Osteoblast (primary cell): ENCODE data around the gene SNTG2. TPM values are rescaled to one million over a fixed set of nuclear protein-coding genes. Genes with fewer than 3 reads are reported as not detected.

ENCODE experiments used
- DNase-seq: peaks from one replicate; pipeline ENCODE4 v3.0.0; 2011; ENCODE audit warnings: low spot score, mixed read lengths; ENCODE audit not compliant: insufficient read length; ENCODE audit errors: missing footprints
- H2AFZ ChIP-seq: 2 replicates; pipeline ENCODE4 v1.6.0; 2011; ENCODE audit warnings: mild to moderate bottlenecking, low read length
- H3K27ac ChIP-seq: 2 replicates; pipeline ENCODE4 v1.5.1; 2011; ENCODE audit warnings: mild to moderate bottlenecking, low read depth, low read length, moderate library complexity
- H3K27me3 ChIP-seq: 2 replicates; pipeline ENCODE4 v1.6.0; 2012; ENCODE audit warnings: mild to moderate bottlenecking, control low read depth, inconsistent platforms, low read length, moderate library complexity; ENCODE audit not compliant: insufficient read depth
- H3K36me3 ChIP-seq: 2 replicates; pipeline ENCODE4 v1.5.1; 2011; ENCODE audit warnings: mild to moderate bottlenecking, low read length, control low read depth, moderate library complexity; ENCODE audit not compliant: insufficient read depth
- H3K4me1 ChIP-seq: 2 replicates; pipeline ENCODE4 v1.5.1; 2011; ENCODE audit warnings: mild to moderate bottlenecking, low read length, control low read depth, moderate library complexity; ENCODE audit not compliant: insufficient read depth
- H3K4me2 ChIP-seq: 2 replicates; pipeline ENCODE4 v1.6.0; 2011; ENCODE audit warnings: mild to moderate bottlenecking, low read length; ENCODE audit not compliant: insufficient read depth
- H3K4me3 ChIP-seq: fragments of 200-600 bp; sonication (generic); 3 replicates; pipeline ENCODE4 v1.5.1; 2012; ENCODE audit warnings: mild to moderate bottlenecking, low read length, inconsistent platforms; ENCODE audit not compliant: insufficient read depth
- H3K79me2 ChIP-seq: 2 replicates; pipeline ENCODE4 v1.6.0; 2012; ENCODE audit warnings: mild to moderate bottlenecking, low read length, control low read depth, inconsistent platforms; ENCODE audit not compliant: insufficient read depth
- H3K9me3 ChIP-seq: 2 replicates; pipeline ENCODE4 v1.5.1; 2011; ENCODE audit warnings: low read depth, low read length, control low read depth
- H4K20me1 ChIP-seq: 2 replicates; pipeline ENCODE4 v1.6.0; 2012; ENCODE audit warnings: mild to moderate bottlenecking, low read length, control low read depth; ENCODE audit not compliant: insufficient read depth
- total RNA-seq: library from RNA; depleted of rRNA; stranded (reverse); fragments of >200 nt; gene quantifications from 2 replicates; pipeline ENCODE4 v1.2.3, GENCODE V29; 2012
- TF ChIP-seq, protein P1 (sequence below): IDR thresholded peaks from 2 replicates; pipeline ENCODE4 v1.5.1; 2011; ENCODE audit warnings: mild to moderate bottlenecking, low read depth, low read length, moderate library complexity; ENCODE audit errors: extremely low read depth

Gene SNTG2
- total RNA-seq, 1 donor: 1.4 TPM

DNA sequence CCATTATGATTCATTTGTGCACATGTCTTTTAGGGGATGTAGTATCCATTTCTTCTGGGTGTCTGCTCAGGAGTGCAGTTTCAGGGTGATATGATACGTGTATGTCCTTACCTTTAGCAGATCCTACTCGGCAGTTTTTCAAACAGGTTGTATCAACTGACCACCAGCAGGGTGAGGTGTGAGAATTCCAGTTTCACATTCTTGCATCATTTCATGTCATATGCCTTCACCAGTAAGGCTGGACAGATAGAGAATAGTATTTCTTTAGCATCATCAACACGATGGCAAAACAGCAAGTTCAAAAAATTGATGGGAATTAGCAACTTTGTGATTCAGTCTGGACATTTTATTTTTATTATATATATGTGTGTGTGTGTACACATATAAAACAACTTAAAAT is 232.7 kb downstream of the SNTG2 start:
- Histone ChIP-seq H3K36me3 (no peaks in the 10 kb centered on the region), H4K20me1 (no peaks in the 10 kb centered on the region), H3K4me3 (no peak overlapping the region), H3K79me2 (no peaks in the 10 kb centered on the region), H3K27ac (no peak overlapping the region), H3K9me3 (no peaks in the 10 kb centered on the region), H3K4me1 (no peaks in the 10 kb centered on the region), H3K4me2 (no peak overlapping the region), H3K27me3 (no peaks in the 10 kb centered on the region), H2AFZ (no peak overlapping the region)
- TF ChIP-seq, protein P1, sequence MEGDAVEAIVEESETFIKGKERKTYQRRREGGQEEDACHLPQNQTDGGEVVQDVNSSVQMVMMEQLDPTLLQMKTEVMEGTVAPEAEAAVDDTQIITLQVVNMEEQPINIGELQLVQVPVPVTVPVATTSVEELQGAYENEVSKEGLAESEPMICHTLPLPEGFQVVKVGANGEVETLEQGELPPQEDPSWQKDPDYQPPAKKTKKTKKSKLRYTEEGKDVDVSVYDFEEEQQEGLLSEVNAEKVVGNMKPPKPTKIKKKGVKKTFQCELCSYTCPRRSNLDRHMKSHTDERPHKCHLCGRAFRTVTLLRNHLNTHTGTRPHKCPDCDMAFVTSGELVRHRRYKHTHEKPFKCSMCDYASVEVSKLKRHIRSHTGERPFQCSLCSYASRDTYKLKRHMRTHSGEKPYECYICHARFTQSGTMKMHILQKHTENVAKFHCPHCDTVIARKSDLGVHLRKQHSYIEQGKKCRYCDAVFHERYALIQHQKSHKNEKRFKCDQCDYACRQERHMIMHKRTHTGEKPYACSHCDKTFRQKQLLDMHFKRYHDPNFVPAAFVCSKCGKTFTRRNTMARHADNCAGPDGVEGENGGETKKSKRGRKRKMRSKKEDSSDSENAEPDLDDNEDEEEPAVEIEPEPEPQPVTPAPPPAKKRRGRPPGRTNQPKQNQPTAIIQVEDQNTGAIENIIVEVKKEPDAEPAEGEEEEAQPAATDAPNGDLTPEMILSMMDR: no peak
- no peak for DNase-seq

DNA sequence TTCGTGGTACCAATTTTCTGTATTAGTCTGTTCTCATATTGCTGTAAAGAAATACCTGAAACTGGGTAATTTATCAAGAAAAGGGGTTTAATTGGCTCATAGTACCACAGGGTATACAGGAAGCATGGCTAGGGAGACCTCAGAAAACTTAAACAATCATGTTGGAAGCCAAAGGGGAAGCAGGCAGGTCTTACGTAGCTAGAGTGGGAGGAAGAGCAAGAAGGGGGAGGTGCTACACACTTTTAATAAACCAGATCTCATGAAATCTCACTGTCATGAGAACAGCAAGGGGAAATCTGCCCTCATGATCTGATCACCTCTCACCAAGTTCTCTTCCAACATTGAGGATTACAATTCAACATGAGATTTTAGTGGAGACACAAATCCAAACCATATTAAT is 235.8 kb downstream of the SNTG2 start:
- Histone ChIP-seq H3K9me3 (no peaks in the 10 kb centered on the region), H3K36me3 (no peaks in the 10 kb centered on the region), H4K20me1 (no peaks in the 10 kb centered on the region), H3K4me3 (no peak overlapping the region), H3K79me2 (no peaks in the 10 kb centered on the region), H3K27me3 (no peaks in the 10 kb centered on the region), H3K4me2 (no peak overlapping the region), H2AFZ (no peak overlapping the region), H3K4me1 (no peaks in the 10 kb centered on the region), H3K27ac (no peak overlapping the region)
- DNase-seq: no peak
- TF ChIP-seq, protein P1: no peak

DNA sequence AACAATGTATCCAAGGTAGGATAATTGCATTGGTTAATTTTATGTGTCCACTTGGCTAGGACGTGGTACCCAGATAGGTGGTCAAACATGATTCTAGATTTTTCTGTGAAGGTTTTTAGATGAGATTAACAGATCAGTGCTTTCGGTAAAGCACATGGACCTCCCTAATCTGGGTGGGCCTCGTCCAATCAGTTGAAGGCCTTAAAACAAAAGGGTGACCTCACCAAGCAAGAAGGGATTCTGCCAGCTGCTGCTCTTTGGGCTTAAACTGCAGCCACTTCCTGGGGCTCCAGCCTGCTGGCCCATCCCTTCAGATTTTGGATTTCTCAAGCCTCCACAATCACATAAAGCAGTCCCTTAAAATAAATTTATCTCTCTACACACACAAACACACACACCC is 236.5 kb downstream of the SNTG2 start:
- Histone ChIP-seq H3K4me3 (no peak overlapping the region), H3K4me2 (no peak overlapping the region), H3K27ac (no peak overlapping the region), H3K4me1 (no peaks in the 10 kb centered on the region), H3K27me3 (no peaks in the 10 kb centered on the region), H2AFZ (no peak overlapping the region), H4K20me1 (no peaks in the 10 kb centered on the region), H3K9me3 (no peaks in the 10 kb centered on the region), H3K79me2 (no peaks in the 10 kb centered on the region), H3K36me3 (no peaks in the 10 kb centered on the region)
- TF ChIP-seq, protein P1: no peak
- DNase-seq: no peak

DNA sequence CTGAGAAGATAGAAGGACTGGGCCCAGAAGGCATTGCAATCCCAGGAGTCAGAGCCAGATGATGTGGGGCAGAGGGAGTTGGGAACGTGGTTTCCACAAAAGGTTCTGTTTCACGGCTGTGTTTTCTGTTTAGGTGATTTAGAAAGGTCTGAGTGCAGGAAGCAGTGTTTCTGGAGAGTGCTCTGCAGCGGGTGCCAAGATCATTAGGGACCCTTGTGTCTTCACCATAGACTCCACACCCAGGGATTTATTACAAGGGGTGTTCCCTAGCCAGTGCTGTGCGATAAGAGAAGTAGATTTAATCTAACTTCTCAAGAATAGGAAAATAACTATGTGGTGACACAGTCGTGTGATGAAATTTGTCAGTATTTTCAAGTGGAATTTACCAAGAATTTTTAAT is 241.5 kb downstream of the SNTG2 start:
- H3K36me3 ChIP-seq: no peaks in the 10 kb centered on the region

More for the DNA sequence above, 241.5 kb downstream of the SNTG2 start:
- Histone ChIP-seq H3K79me2 (no peaks in the 10 kb centered on the region), H3K27me3 (no peaks in the 10 kb centered on the region), H3K4me2 (no peak overlapping the region), H4K20me1 (no peaks in the 10 kb centered on the region), H3K9me3 (no peaks in the 10 kb centered on the region), H2AFZ (no peak overlapping the region), H3K4me3 (no peak overlapping the region), H3K4me1 (no peaks in the 10 kb centered on the region), H3K27ac (no peak overlapping the region)
- DNase-seq: no peak
- TF ChIP-seq, protein P1: no peak
